Activated T-helper 17 cell treated with anti-CD3 and anti-CD28 coated beads, Interleukin-2, amount 50 U/mL, for 72 hours (primary cell): Measurements from ENCODE around the gene MARK3. TPM values are rescaled to one million over a fixed set of nuclear protein-coding genes. Genes with fewer than 3 reads are reported as not detected.

Experiments used
- ATAC-seq: fragments of 150-1000 bp; cut with Tn5 transposase; replicated peaks from 2 replicates; pipeline ENCODE4 v1.10.0; 2021; ENCODE audit warnings: mild to moderate bottlenecking, moderate library complexity
- H3K27ac Mint-ChIP-seq: one replicate; pipeline ENCODE4 v1.8.0; 2022; ENCODE audit warnings: mixed read lengths
- H3K27me3 Mint-ChIP-seq: one replicate; pipeline ENCODE4 v1.8.0; 2022; ENCODE audit warnings: mixed read lengths
- H3K36me3 Mint-ChIP-seq: one replicate; pipeline ENCODE4 v1.8.0; 2022; ENCODE audit warnings: low read depth, mild to moderate bottlenecking, mixed read lengths
- H3K4me1 Mint-ChIP-seq: one replicate; pipeline ENCODE4 v1.8.0; 2022; ENCODE audit warnings: mixed read lengths
- H3K4me3 Mint-ChIP-seq: one replicate; pipeline ENCODE4 v1.8.0; 2022; ENCODE audit warnings: mild to moderate bottlenecking, mixed read lengths
- H3K9me3 Mint-ChIP-seq: one replicate; pipeline ENCODE4 v1.8.0; 2022; ENCODE audit warnings: mixed read lengths
- total RNA-seq, 2 donors: library from RNA; stranded (reverse); gene quantifications; one replicate each; pipeline ENCODE4 v1.2.3, GENCODE V29; 2022

Gene MARK3
- total RNA-seq, 2 donors from 2014 or later, result 61.2 to 80.8 TPM

- Mint-ChIP-seq H3K4me1 (peaks cover 7% of the 10 kb centered on the region), H3K27me3 (peaks cover 4% of the 10 kb centered on the region), H3K9me3 (no peaks in the 10 kb centered on the region), H3K4me3 (no peak overlapping the region), H3K36me3 (peaks cover 1% of the 10 kb centered on the region), H3K27ac (no peak overlapping the region)
- ATAC-seq, result no peak
These were observed 4.4 kb upstream of the MARK3 start for GRCh38 chr14:103380719-103381377.

- Mint-ChIP-seq H3K27me3 (peaks cover 4% of the 10 kb centered on the region), H3K4me1 (peaks cover 12% of the 10 kb centered on the region)
- no peak for ATAC-seq
These were observed 2.8 kb upstream of the MARK3 start for GRCh38 chr14:103382376-103382775.

GRCh38 chr14:103384450-103385151, 614 bp upstream of the MARK3 start:
- ATAC-seq, result no peak
- Mint-ChIP-seq H3K9me3 (no peaks in the 10 kb centered on the region), H3K4me3 (peak overlapping the region; percentile 97), H3K4me1 (peaks cover 19% of the 10 kb centered on the region), H3K27ac (peak overlapping the region; percentile 94), H3K36me3 (peaks cover 24% of the 10 kb centered on the region), H3K27me3 (peaks cover 4% of the 10 kb centered on the region)

More at GRCh38 chr14:103382376-103382775, 2.8 kb upstream of the MARK3 start:
- Mint-ChIP-seq H3K27ac (no peak overlapping the region), H3K36me3 (peaks cover 13% of the 10 kb centered on the region), H3K4me3 (no peak overlapping the region), H3K9me3 (no peaks in the 10 kb centered on the region)

GRCh38 chr14:103385929-103386712, 906 bp downstream of the MARK3 start:
- H3K4me3 Mint-ChIP-seq, result peak overlapping the region; percentile 97
- H3K4me1 Mint-ChIP-seq, result peaks cover 19% of the 10 kb centered on the region
- ATAC-seq, result no peak
- H3K36me3 Mint-ChIP-seq, result peaks cover 24% of the 10 kb centered on the region
- H3K27ac Mint-ChIP-seq, result peak overlapping the region; percentile 94
- no peaks in the 10 kb centered on the region for H3K9me3 Mint-ChIP-seq
- no peaks in the 10 kb centered on the region for H3K27me3 Mint-ChIP-seq

- H3K4me3 Mint-ChIP-seq, result peak overlapping the region; percentile 97
- H3K4me1 Mint-ChIP-seq, result peaks cover 18% of the 10 kb centered on the region
- H3K9me3 Mint-ChIP-seq, result no peaks in the 10 kb centered on the region
- H3K27ac Mint-ChIP-seq, result peak overlapping the region; percentile 94
- ATAC-seq, result no peak
- H3K27me3 Mint-ChIP-seq, result no peaks in the 10 kb centered on the region
- peaks cover 24% of the 10 kb centered on the region for H3K36me3 Mint-ChIP-seq
These were observed 1.6 kb downstream of the MARK3 start for GRCh38 chr14:103386713-103387329.

GRCh38 chr14:103388664-103389063, 3.4 kb downstream of the MARK3 start:
- ATAC-seq, result no peak
- Mint-ChIP-seq H3K36me3 (peaks cover 24% of the 10 kb centered on the region), H3K27me3 (no peaks in the 10 kb centered on the region), H3K9me3 (no peaks in the 10 kb centered on the region), H3K27ac (peak overlapping the region; percentile 7), H3K4me1 (peaks cover 12% of the 10 kb centered on the region), H3K4me3 (peak overlapping the region; percentile 97)

- H3K4me1 Mint-ChIP-seq, result peaks cover 25% of the 10 kb centered on the region
- no peaks in the 10 kb centered on the region for H3K9me3 Mint-ChIP-seq
- no peaks in the 10 kb centered on the region for H3K27me3 Mint-ChIP-seq
- ATAC-seq, result no peak
- H3K4me3 Mint-ChIP-seq, result no peak overlapping the region
- no peak overlapping the region for H3K27ac Mint-ChIP-seq
- H3K36me3 Mint-ChIP-seq, result peaks cover 24% of the 10 kb centered on the region
These were observed 5.4 kb downstream of the MARK3 start for GRCh38 chr14:103390605-103391004.

GRCh38 chr14:103391048-103391447, 5.8 kb downstream of the MARK3 start:
- Mint-ChIP-seq H3K27me3 (no peaks in the 10 kb centered on the region), H3K27ac (no peak overlapping the region), H3K4me3 (no peak overlapping the region), H3K9me3 (no peaks in the 10 kb centered on the region), H3K4me1 (peaks cover 29% of the 10 kb centered on the region), H3K36me3 (peaks cover 21% of the 10 kb centered on the region)
- ATAC-seq, result peak; percentile 43

GRCh38 chr14:103392106-103392505, 6.9 kb downstream of the MARK3 start:
- Mint-ChIP-seq H3K4me3 (no peak overlapping the region), H3K4me1 (peaks cover 34% of the 10 kb centered on the region), H3K27ac (no peak overlapping the region), H3K9me3 (no peaks in the 10 kb centered on the region), H3K36me3 (peaks cover 14% of the 10 kb centered on the region), H3K27me3 (no peaks in the 10 kb centered on the region)
- ATAC-seq, result no peak

- no peak for ATAC-seq
- H3K36me3 Mint-ChIP-seq, result peaks cover 12% of the 10 kb centered on the region
These were observed 7.4 kb downstream of the MARK3 start for GRCh38 chr14:103392572-103392971.

GRCh38 chr14:103393070-103393469, 7.9 kb downstream of the MARK3 start:
- no peak for ATAC-seq
- Mint-ChIP-seq H3K27ac (no peak overlapping the region), H3K4me3 (no peak overlapping the region), H3K9me3 (no peaks in the 10 kb centered on the region), H3K27me3 (no peaks in the 10 kb centered on the region), H3K36me3 (peaks cover 12% of the 10 kb centered on the region), H3K4me1 (peaks cover 38% of the 10 kb centered on the region)

More at GRCh38 chr14:103392572-103392971, 7.4 kb downstream of the MARK3 start:
- peaks cover 34% of the 10 kb centered on the region for H3K4me1 Mint-ChIP-seq
- no peaks in the 10 kb centered on the region for H3K27me3 Mint-ChIP-seq
- no peak overlapping the region for H3K4me3 Mint-ChIP-seq
- H3K27ac Mint-ChIP-seq, result no peak overlapping the region
- H3K9me3 Mint-ChIP-seq, result no peaks in the 10 kb centered on the region

- ATAC-seq, result no peak
- Mint-ChIP-seq H3K36me3 (peaks cover 5% of the 10 kb centered on the region), H3K4me3 (peak overlapping the region; percentile 46), H3K27me3 (no peaks in the 10 kb centered on the region), H3K4me1 (peaks cover 36% of the 10 kb centered on the region), H3K27ac (peak overlapping the region; percentile 66), H3K9me3 (no peaks in the 10 kb centered on the region)
These were observed 8.7 kb downstream of the MARK3 start for GRCh38 chr14:103393676-103394626.

GRCh38 chr14:103395244-103395643, 10.0 kb downstream of the MARK3 start:
- peak overlapping the region; percentile 66 for H3K27ac Mint-ChIP-seq
- peak overlapping the region; percentile 46 for H3K4me3 Mint-ChIP-seq
- no peaks in the 10 kb centered on the region for H3K9me3 Mint-ChIP-seq
- ATAC-seq, result peak; percentile 79
- H3K27me3 Mint-ChIP-seq, result no peaks in the 10 kb centered on the region
- H3K4me1 Mint-ChIP-seq, result peaks cover 38% of the 10 kb centered on the region
- no peaks in the 10 kb centered on the region for H3K36me3 Mint-ChIP-seq
